PC-3 (cell line): ENCODE data around the gene ANKRD11. TPM values are rescaled to one million over a fixed set of nuclear protein-coding genes. Genes with fewer than 3 reads are reported as not detected.

Experiments used
- ATAC-seq: fragments of 200-7000 bp; cut with Tn5 transposase; 2 replicates; pipeline ENCODE4 v1.9.1; 2020; ENCODE audit warnings: mild to moderate bottlenecking, moderate library complexity
- BruUV-seq: library from RNA; stranded (reverse); fragments of 400-500 nt; replicated peaks from 2 replicates; lab custom pipeline; 2021; lab: Mats Ljungman, UMichigan
- CTCF ChIA-PET: fragments of 300-600 bp; sonication (Branson Sonifier 250); formaldehyde crosslinking; loops from one replicate; lab custom pipeline; 2022; ENCODE audit warnings: antibody characterized with exemption; lab: Charles Lee
- POLR2A ChIA-PET: fragments of 300-600 bp; sonication (Branson Sonifier 250); formaldehyde crosslinking; loops from one replicate; lab custom pipeline; 2022; ENCODE audit warnings: antibody characterized with exemption; ENCODE audit not compliant: unreplicated experiment; lab: Charles Lee
- DNase-seq: peaks from one replicate; pipeline ENCODE4 v3.0.0-alpha.2; 2015
- H2AFZ ChIP-seq: fragments of 300-600 bp; sonication (generic); 2 replicates; pipeline ENCODE4 v1.6.0; 2016; ENCODE audit warnings: antibody characterized with exemption, low read length
- H3F3A ChIP-seq: fragments of 300-600 bp; sonication (generic); one replicate; pipeline ENCODE4 v1.6.0; 2017; ENCODE audit warnings: antibody characterized with exemption, low read length, control low read depth, mild to moderate bottlenecking; ENCODE audit not compliant: unreplicated experiment
- H3K27ac ChIP-seq: fragments of 300-600 bp; sonication (generic); 2 replicates; pipeline ENCODE4 v1.5.1; 2016; ENCODE audit warnings: mild to moderate bottlenecking, low read length
- H3K27me3 ChIP-seq: fragments of 300-600 bp; sonication (generic); 2 replicates; pipeline ENCODE4 v1.6.1; 2016; ENCODE audit warnings: low read length, mixed read lengths
- H3K36me3 ChIP-seq: fragments of 300-600 bp; sonication (generic); 2 replicates; pipeline ENCODE4 v1.6.1; 2016; ENCODE audit warnings: low read depth, mixed run types, low read length, mixed read lengths
- H3K4me1 ChIP-seq: fragments of 300-600 bp; sonication (generic); 2 replicates; pipeline ENCODE4 v1.5.1; 2016; ENCODE audit warnings: low read length; ENCODE audit not compliant: insufficient read depth
- H3K4me2 ChIP-seq: fragments of 300-600 bp; sonication (generic); 2 replicates; pipeline ENCODE4 v1.6.0; 2016; ENCODE audit warnings: low read length
- H3K4me3 ChIP-seq: fragments of 300-600 bp; sonication (generic); 2 replicates; pipeline ENCODE4 v1.5.1; 2016; ENCODE audit warnings: mild to moderate bottlenecking, low read length, mixed read lengths
- H3K79me2 ChIP-seq: fragments of 300-600 bp; sonication (generic); 2 replicates; pipeline ENCODE4 v1.6.1; 2017; ENCODE audit warnings: low read length, mixed read lengths
- H3K9ac ChIP-seq: fragments of 300-600 bp; sonication (generic); 2 replicates; pipeline ENCODE4 v1.6.0; 2016; ENCODE audit warnings: mild to moderate bottlenecking, low read length
- H3K9me2 ChIP-seq: fragments of 300-600 bp; sonication (generic); replicated peaks from 2 replicates; pipeline ENCODE4 v1.6.1; 2016; ENCODE audit warnings: mixed run types, low read length, mixed read lengths
- H3K9me3 ChIP-seq: fragments of 300-600 bp; sonication (generic); 2 replicates; pipeline ENCODE4 v1.6.1; 2016; ENCODE audit warnings: low read length, mixed read lengths
- H4K20me1 ChIP-seq: fragments of 300-600 bp; sonication (generic); 2 replicates; pipeline ENCODE4 v1.6.1; 2016; ENCODE audit warnings: low read length, mixed read lengths
- EZH2 ChIP-seq: fragments of 300-600 bp; sonication (generic); IDR thresholded peaks from one replicate; pipeline ENCODE4 v1.6.1; 2017; ENCODE audit warnings: antibody characterized with exemption, mild to moderate bottlenecking, low read length; ENCODE audit not compliant: unreplicated experiment
- EZH2phosphoT487 ChIP-seq: fragments of 300-600 bp; sonication (generic); IDR thresholded peaks from 2 replicates; pipeline ENCODE4 v1.6.1; 2018; ENCODE audit warnings: mild to moderate bottlenecking, antibody characterized with exemption, low read length, borderline replicate concordance
- intact Hi-C: fragments of 100-400 bp; cut with micrococcal nuclease; formaldehyde crosslinking; loops from 2 replicates; pipeline ENCODE4 v1.9.0; 2023
- total RNA-seq: library from RNA; depleted of rRNA; stranded (reverse); fragments of >200 nt; gene quantifications from 2 replicates; pipeline ENCODE4 v1.2.3, GENCODE V29; 2014
- TF ChIP-seq, protein P1 (sequence below): fragments of 300-600 bp; sonication (generic); conservative IDR thresholded peaks from 2 replicates; pipeline ENCODE4 v1.5.1; 2017; ENCODE audit warnings: antibody characterized with exemption, low read depth, mild to moderate bottlenecking, low read length

ANKRD11 gene
- total RNA-seq, 1 experiment from 2014 or later = 65.0 TPM

DNA sequence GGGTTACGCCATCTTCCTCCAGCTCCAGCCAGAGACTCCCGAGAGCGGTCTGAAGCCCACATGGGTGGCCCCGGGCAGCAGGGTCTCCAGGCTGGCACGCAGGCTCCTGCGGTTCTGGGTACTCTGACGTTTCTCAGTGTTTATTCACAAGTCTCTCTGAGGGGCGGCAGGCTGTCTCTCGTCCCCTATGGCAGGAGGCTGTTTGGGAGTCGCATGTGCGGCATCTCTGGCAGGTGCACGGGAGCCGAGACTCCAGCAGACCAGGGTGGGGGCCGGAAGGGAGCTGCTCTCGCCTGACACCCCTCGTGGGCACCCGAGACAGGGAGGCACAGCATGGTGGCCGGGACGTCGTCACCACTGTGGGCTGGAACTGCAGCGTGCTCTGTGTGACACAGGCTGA lies 224.7 kb downstream of the ANKRD11 start:
- ATAC-seq (no peak), DNase-seq (no peak)
- H4K20me1 ChIP-seq = no peaks in the 10 kb centered on the region
- TF ChIP-seq, protein P1, sequence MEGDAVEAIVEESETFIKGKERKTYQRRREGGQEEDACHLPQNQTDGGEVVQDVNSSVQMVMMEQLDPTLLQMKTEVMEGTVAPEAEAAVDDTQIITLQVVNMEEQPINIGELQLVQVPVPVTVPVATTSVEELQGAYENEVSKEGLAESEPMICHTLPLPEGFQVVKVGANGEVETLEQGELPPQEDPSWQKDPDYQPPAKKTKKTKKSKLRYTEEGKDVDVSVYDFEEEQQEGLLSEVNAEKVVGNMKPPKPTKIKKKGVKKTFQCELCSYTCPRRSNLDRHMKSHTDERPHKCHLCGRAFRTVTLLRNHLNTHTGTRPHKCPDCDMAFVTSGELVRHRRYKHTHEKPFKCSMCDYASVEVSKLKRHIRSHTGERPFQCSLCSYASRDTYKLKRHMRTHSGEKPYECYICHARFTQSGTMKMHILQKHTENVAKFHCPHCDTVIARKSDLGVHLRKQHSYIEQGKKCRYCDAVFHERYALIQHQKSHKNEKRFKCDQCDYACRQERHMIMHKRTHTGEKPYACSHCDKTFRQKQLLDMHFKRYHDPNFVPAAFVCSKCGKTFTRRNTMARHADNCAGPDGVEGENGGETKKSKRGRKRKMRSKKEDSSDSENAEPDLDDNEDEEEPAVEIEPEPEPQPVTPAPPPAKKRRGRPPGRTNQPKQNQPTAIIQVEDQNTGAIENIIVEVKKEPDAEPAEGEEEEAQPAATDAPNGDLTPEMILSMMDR = no peak
- TF ChIP-seq EZH2phosphoT487 (no peak), EZH2 (no peak)
- H3K9ac ChIP-seq = no peak overlapping the region
- H3K9me3 ChIP-seq = no peaks in the 10 kb centered on the region
- POLR2A ChIA-PET = no interaction called here
- H3F3A ChIP-seq = peaks cover 7% of the 10 kb centered on the region
- H3K27me3 ChIP-seq = no peaks in the 10 kb centered on the region
- BruUV-seq = no TSS peak
- no peak overlapping the region for H2AFZ ChIP-seq
- CTCF ChIA-PET = no interaction called here
- H3K27ac ChIP-seq = no peak overlapping the region
- intact Hi-C loops = no loop called here
- peaks cover 21% of the 10 kb centered on the region for H3K4me1 ChIP-seq
- no peaks in the 10 kb centered on the region for H3K9me2 ChIP-seq
- H3K79me2 ChIP-seq = no peaks in the 10 kb centered on the region
- peaks cover 5% of the 10 kb centered on the region; the same call in 1 of the 2 replicates for H3K36me3 ChIP-seq
- no peak overlapping the region for H3K4me2 ChIP-seq
- no peak overlapping the region for H3K4me3 ChIP-seq

DNA sequence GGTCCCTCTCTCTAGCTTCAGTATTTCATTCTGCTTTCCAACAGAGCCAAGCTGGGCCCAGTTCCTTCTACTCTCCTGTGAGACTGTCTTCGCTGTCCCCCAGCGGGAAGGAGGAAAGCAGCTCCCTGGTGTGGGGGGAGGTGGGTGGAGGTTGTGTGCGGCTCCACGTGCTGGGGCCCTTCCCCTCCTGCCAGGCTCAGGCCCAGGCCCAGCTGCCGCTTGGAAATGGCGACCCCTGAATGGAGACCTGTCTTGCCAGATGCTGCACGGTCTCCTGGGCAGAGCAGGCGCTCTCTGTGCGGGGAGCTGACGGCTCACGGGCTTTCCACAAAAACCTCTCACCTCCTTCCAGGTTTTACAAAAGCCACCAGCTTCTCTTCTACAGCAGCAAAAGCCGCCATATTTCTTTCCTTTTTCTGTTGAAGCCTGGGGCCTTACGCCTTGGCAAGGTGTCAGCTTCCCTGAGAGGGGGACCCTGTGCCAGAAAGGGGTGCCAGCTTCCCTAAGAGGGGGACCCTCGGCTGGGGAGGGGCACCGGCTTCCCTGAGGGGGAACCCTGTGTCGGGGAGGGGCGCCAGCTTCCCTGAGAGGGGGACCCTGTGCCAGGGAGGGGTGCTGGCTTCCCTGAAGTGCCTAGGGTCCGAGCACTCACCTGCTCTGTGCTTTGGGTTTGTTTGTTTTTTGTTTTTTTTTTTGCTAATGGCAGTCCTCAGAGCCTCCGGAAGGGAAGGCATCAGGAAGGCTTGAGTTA lies 225.4 kb downstream of the ANKRD11 start:
- Histone ChIP-seq H3K79me2 (no peaks in the 10 kb centered on the region), H3K9me2 (no peaks in the 10 kb centered on the region), H3K4me3 (no peak overlapping the region), H3K9me3 (no peaks in the 10 kb centered on the region), H3K4me2 (no peak overlapping the region), H3K27ac (no peak overlapping the region), H3K27me3 (no peaks in the 10 kb centered on the region), H3K9ac (no peak overlapping the region), H3K36me3 (peaks cover 5% of the 10 kb centered on the region; the same call in 1 of the 2 replicates), H4K20me1 (no peaks in the 10 kb centered on the region), H3K4me1 (peaks cover 15% of the 10 kb centered on the region), H3F3A (peaks cover 7% of the 10 kb centered on the region), H2AFZ (no peak overlapping the region)
- no TSS peak for BruUV-seq
- intact Hi-C loops = no loop called here
- DNase-seq (no peak), ATAC-seq (no peak)
- ChIA-PET CTCF (no interaction called here), POLR2A (no interaction called here)
- TF ChIP-seq, protein P1 = no peak
- no peak for TF ChIP-seq EZH2
- TF ChIP-seq EZH2phosphoT487 = no peak
